Left ventricle myocardium inferior (tissue), 1 donor: ENCODE measurements around the gene RPH3AL. TPM values are rescaled to one million over a fixed set of nuclear protein-coding genes. Genes with fewer than 3 reads are reported as not detected.

ENCODE experiments used
- DNase-seq: peaks from one replicate; pipeline ENCODE4 v3.0.0-alpha.2; 2020
- H3K27ac ChIP-seq: fragments of 200-600 bp; replicated peaks from 2 replicates; pipeline ENCODE4 v1.8.0; 2021
- H3K27me3 ChIP-seq: fragments of 200-600 bp; 2 replicates; pipeline ENCODE4 v1.8.0; 2021; ENCODE audit warnings: low read depth
- H3K36me3 ChIP-seq: fragments of 200-600 bp; 2 replicates; pipeline ENCODE4 v1.8.0; 2021
- H3K4me1 ChIP-seq: fragments of 200-600 bp; 2 replicates; pipeline ENCODE4 v1.8.0; 2021
- H3K4me3 ChIP-seq: fragments of 200-600 bp; 2 replicates; pipeline ENCODE4 v1.8.0; 2021; ENCODE audit warnings: mild to moderate bottlenecking, moderate library complexity
- H3K9me3 ChIP-seq: fragments of 200-600 bp; replicated peaks from 2 replicates; pipeline ENCODE4 v1.8.0; 2021
- intact Hi-C: fragments of 100-400 bp; cut with micrococcal nuclease; formaldehyde crosslinking; loops from one replicate; pipeline ENCODE4 v1.11.0; 2022
- total RNA-seq: library from RNA; stranded (reverse); fragmentation: NEBNext Ultra II Directional; extraction: Animal tissue kit (Norgen Biotek cat#: 25700); gene quantifications from one replicate; pipeline ENCODE4 v1.2.1, GENCODE V29; 2021
- TF ChIP-seq, protein P1 (sequence below): fragments of 200-600 bp; IDR thresholded peaks from 2 replicates; pipeline ENCODE4 v1.8.0; 2021; ENCODE audit warnings: antibody characterized with exemption, mild to moderate bottlenecking, borderline replicate concordance
- donor health status: DM: no; HTN: yes; CAD: no; lungs with severe emphysema.

The RPH3AL gene
- total RNA-seq, 1 donor from 2014 or later = 4.0 TPM

- intact Hi-C loops = no loop called here
- Histone ChIP-seq H3K36me3 (no peaks in the 10 kb centered on the region), H3K4me1 (peaks cover 35% of the 10 kb centered on the region), H3K9me3 (peaks cover 10% of the 10 kb centered on the region), H3K27me3 (peaks cover 30% of the 10 kb centered on the region), H3K27ac (no peak overlapping the region), H3K4me3 (no peak overlapping the region)
- DNase-seq = no peak
- TF ChIP-seq, protein P1, sequence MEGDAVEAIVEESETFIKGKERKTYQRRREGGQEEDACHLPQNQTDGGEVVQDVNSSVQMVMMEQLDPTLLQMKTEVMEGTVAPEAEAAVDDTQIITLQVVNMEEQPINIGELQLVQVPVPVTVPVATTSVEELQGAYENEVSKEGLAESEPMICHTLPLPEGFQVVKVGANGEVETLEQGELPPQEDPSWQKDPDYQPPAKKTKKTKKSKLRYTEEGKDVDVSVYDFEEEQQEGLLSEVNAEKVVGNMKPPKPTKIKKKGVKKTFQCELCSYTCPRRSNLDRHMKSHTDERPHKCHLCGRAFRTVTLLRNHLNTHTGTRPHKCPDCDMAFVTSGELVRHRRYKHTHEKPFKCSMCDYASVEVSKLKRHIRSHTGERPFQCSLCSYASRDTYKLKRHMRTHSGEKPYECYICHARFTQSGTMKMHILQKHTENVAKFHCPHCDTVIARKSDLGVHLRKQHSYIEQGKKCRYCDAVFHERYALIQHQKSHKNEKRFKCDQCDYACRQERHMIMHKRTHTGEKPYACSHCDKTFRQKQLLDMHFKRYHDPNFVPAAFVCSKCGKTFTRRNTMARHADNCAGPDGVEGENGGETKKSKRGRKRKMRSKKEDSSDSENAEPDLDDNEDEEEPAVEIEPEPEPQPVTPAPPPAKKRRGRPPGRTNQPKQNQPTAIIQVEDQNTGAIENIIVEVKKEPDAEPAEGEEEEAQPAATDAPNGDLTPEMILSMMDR = no peak
These were observed 93.7 kb downstream of the RPH3AL start for GRCh38 chr17:258906-259305.

DNA sequence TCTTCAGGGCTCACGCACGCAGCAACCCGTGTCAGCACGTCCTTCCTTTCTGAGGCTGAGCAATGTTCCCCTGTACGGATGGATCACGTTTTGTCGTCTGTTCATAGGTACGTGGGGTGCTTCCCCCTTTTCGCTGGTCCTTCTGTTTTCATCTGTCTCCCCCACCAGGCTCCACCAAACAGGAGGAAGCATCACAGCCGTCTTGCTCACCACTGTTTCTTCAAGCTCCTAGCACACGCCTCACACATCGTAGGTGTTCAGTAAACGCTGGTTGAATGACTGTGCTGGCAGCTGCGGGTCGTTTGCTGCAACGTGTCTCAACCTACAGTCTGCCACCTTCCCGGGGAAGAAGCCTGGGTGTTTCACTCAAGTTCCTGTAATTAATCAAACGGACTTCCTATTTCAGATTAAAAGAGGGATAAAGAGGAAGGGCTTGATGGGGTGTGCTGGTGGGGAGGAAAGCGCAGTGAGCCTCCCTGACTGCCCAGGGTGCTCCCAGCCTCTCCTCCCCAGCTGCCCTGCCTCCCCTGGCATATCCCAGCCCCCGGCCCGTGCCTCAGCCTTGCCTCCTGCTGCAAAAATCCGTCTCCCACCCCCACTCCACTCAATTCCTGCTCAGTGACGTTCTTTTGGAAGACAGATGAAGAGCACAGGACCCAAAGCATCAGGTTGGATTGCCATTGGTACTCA, 94.4 kb downstream of the RPH3AL start:
- Histone ChIP-seq H3K4me1 (peaks cover 35% of the 10 kb centered on the region), H3K36me3 (no peaks in the 10 kb centered on the region), H3K4me3 (no peak overlapping the region), H3K27ac (no peak overlapping the region), H3K9me3 (peaks cover 10% of the 10 kb centered on the region), H3K27me3 (peaks cover 30% of the 10 kb centered on the region)
- intact Hi-C loops = no loop called here
- no peak for DNase-seq
- TF ChIP-seq, protein P1 = no peak

GRCh38 chr17:253091-253846, 99.3 kb downstream of the RPH3AL start:
- H3K4me3 ChIP-seq = no peak overlapping the region
- TF ChIP-seq, protein P1 = no peak
- intact Hi-C loops = no loop called here
- peaks cover 5% of the 10 kb centered on the region for H3K4me1 ChIP-seq
- H3K36me3 ChIP-seq = no peaks in the 10 kb centered on the region
- H3K27ac ChIP-seq = no peak overlapping the region
- peaks cover 6% of the 10 kb centered on the region for H3K27me3 ChIP-seq
- DNase-seq = no peak
- H3K9me3 ChIP-seq = no peaks in the 10 kb centered on the region

DNA sequence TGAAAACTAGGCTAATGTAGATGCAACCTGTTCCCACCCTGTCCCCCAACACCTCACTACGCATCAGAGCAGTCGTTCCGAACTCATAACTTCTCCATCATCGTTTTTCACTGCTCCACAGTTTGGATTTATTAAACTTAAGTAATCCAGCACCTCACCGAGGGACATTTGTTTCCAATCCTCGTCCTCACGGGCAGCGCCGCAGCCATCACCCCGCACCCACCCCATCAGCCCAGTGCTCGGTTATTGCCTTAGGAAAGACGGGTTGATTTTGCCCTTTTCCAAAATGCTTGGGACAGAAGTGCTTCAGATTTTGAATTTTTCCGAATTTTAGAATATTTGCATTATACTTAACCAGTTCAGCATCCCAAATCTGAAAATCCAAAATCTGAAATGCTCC, 100.2 kb downstream of the RPH3AL start:
- TF ChIP-seq, protein P1 = no peak
- no peak for DNase-seq
- intact Hi-C loops = no loop called here

DNA sequence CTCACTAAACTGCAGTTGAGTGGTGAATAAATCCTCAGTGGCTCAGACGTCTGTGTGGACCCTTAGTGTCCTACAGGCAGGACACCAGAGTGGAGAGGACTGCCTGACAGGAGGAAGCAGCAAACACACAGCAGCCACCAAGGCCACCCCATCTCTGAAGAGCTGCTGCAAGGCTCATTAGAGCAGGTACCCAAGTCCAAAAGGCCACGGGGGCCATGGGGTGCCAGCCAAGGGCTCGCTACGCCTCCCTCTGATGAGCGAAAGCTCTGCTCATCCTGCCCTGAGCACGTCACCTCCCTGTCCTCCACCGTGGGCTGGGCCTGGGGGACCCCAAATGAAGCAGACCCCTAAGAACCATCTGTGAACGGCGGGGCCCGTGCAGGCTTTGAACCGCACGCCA, 101.1 kb downstream of the RPH3AL start:
- Histone ChIP-seq H3K4me1 (no peaks in the 10 kb centered on the region), H3K4me3 (no peak overlapping the region), H3K27me3 (peaks cover 8% of the 10 kb centered on the region), H3K36me3 (no peaks in the 10 kb centered on the region), H3K27ac (no peak overlapping the region), H3K9me3 (no peaks in the 10 kb centered on the region)
- intact Hi-C loops = no loop called here
- TF ChIP-seq, protein P1 = no peak
- DNase-seq = peak; percentile 5

More for the DNA sequence above, 100.2 kb downstream of the RPH3AL start:
- Histone ChIP-seq H3K9me3 (no peaks in the 10 kb centered on the region), H3K27me3 (peaks cover 8% of the 10 kb centered on the region), H3K4me3 (no peak overlapping the region), H3K4me1 (no peaks in the 10 kb centered on the region), H3K36me3 (no peaks in the 10 kb centered on the region), H3K27ac (no peak overlapping the region)
